WTC11 (cell line): Measurements from ENCODE around the gene ZNF438. TPM values are rescaled to one million over a fixed set of nuclear protein-coding genes. Genes with fewer than 3 reads are reported as not detected.

Experiments
- ATAC-seq: fragments of 200-7000 bp; cut with Tn5 transposase; 2 replicates; pipeline ENCODE4 v1.10.0; 2021; ENCODE audit warnings: mild to moderate bottlenecking, moderate library complexity
- CTCF ChIA-PET: fragments of 300-600 bp; sonication (Branson Sonifier 250); formaldehyde crosslinking; loops from one replicate; lab custom pipeline; 2021; ENCODE audit warnings: antibody characterized with exemption; lab: Charles Lee
- POLR2A ChIA-PET: fragments of 350-600 bp; sonication (Branson Sonifier 250); formaldehyde crosslinking; loops from one replicate; lab custom pipeline; 2021; ENCODE audit warnings: antibody characterized with exemption; lab: Charles Lee
- DNase-seq: peaks from one replicate; pipeline ENCODE4 v3.0.0; 2021; ENCODE audit warnings: low spot score
- H3K27ac Mint-ChIP-seq: 2 replicates; pipeline ENCODE4 v1.8.0; 2021; ENCODE audit warnings: mixed read lengths
- H3K27me3 Mint-ChIP-seq: 2 replicates; pipeline ENCODE4 v1.8.0; 2021; ENCODE audit warnings: low read depth, mild to moderate bottlenecking, moderate library complexity, mixed read lengths
- H3K36me3 Mint-ChIP-seq: 2 replicates; pipeline ENCODE4 v1.8.0; 2021; ENCODE audit warnings: mixed read lengths
- H3K4me1 Mint-ChIP-seq: 2 replicates; pipeline ENCODE4 v1.8.0; 2022; ENCODE audit warnings: mixed read lengths
- H3K4me3 Mint-ChIP-seq: 2 replicates; pipeline ENCODE4 v1.8.0; 2021; ENCODE audit warnings: mild to moderate bottlenecking, moderate library complexity, mixed read lengths
- H3K9me3 Mint-ChIP-seq: 2 replicates; pipeline ENCODE4 v1.8.0; 2021; ENCODE audit warnings: mixed read lengths
- AR ChIP-seq: fragments of 250-450 bp; sonication (Bioruptor Pico); IDR thresholded peaks from 2 replicates; pipeline ENCODE4 v1.9.0; 2021; ENCODE audit warnings: mild to moderate bottlenecking
- CREB1 ChIP-seq: sonication (generic); formaldehyde crosslinking; IDR thresholded peaks from 2 replicates; pipeline ENCODE4 v1.8.0; 2023; ENCODE audit warnings: mild to moderate bottlenecking, missing genetic modification reagents
- ESRRA ChIP-seq: sonication (generic); formaldehyde crosslinking; IDR thresholded peaks from 2 replicates; pipeline ENCODE4 v1.8.1; 2022; ENCODE audit warnings: mild to moderate bottlenecking, missing genetic modification reagents, borderline replicate concordance
- ETV6 ChIP-seq: sonication (generic); formaldehyde crosslinking; IDR thresholded peaks from 2 replicates; pipeline ENCODE4 v1.8.1; 2022; ENCODE audit warnings: mild to moderate bottlenecking, missing genetic modification reagents
- FOXP1 ChIP-seq: sonication (generic); formaldehyde crosslinking; IDR thresholded peaks from 2 replicates; pipeline ENCODE4 v1.8.0; 2022; ENCODE audit warnings: missing genetic modification reagents, mild to moderate bottlenecking, moderate library complexity, borderline replicate concordance
- GRHL2 ChIP-seq: fragments of 250-450 bp; sonication (Bioruptor Pico); IDR thresholded peaks from 2 replicates; pipeline ENCODE4 v1.8.0; 2022; ENCODE audit warnings: mild to moderate bottlenecking, moderate library complexity; ENCODE audit not compliant: insufficient replicate concordance, severe bottlenecking
- IRF2 ChIP-seq: sonication (generic); formaldehyde crosslinking; IDR thresholded peaks from 2 replicates; pipeline ENCODE4 v1.8.0; 2022; ENCODE audit warnings: low read depth, missing genetic modification reagents, borderline replicate concordance
- JAZF1 ChIP-seq: fragments of 250-450 bp; sonication (Bioruptor Pico); IDR thresholded peaks from 2 replicates; pipeline ENCODE4 v1.9.0; 2021; ENCODE audit warnings: moderate library complexity, mild to moderate bottlenecking, inconsistent platforms
- JUN ChIP-seq: sonication (generic); formaldehyde crosslinking; IDR thresholded peaks from 2 replicates; pipeline ENCODE4 v1.8.0; 2023; ENCODE audit warnings: mild to moderate bottlenecking, missing genetic modification reagents
- MXD4 ChIP-seq: fragments of 250-450 bp; sonication (Bioruptor Pico); IDR thresholded peaks from 2 replicates; pipeline ENCODE4 v1.8.0; 2021; ENCODE audit warnings: mild to moderate bottlenecking, moderate library complexity, borderline replicate concordance
- OVOL2 ChIP-seq: fragments of 250-450 bp; sonication (Bioruptor Pico); IDR thresholded peaks from 2 replicates; pipeline ENCODE4 v1.9.0; 2021; ENCODE audit warnings: mild to moderate bottlenecking, borderline replicate concordance
- RELA ChIP-seq: sonication (generic); formaldehyde crosslinking; IDR thresholded peaks from 2 replicates; pipeline ENCODE4 v1.8.1; 2022; ENCODE audit warnings: missing genetic modification reagents, mild to moderate bottlenecking, borderline replicate concordance
- SOX15 ChIP-seq: fragments of 250-450 bp; sonication (Bioruptor Pico); IDR thresholded peaks from 2 replicates; pipeline ENCODE4 v1.9.0; 2021; ENCODE audit warnings: mild to moderate bottlenecking
- ZNF138 ChIP-seq: sonication (generic); formaldehyde crosslinking; conservative IDR thresholded peaks from 2 replicates; pipeline ENCODE4 v1.8.1; 2022; ENCODE audit warnings: mild to moderate bottlenecking, moderate library complexity, missing genetic modification reagents
- ZNF232 ChIP-seq: sonication (generic); formaldehyde crosslinking; IDR thresholded peaks from 2 replicates; pipeline ENCODE4 v1.8.0; 2022; ENCODE audit warnings: mild to moderate bottlenecking, missing genetic modification reagents
- ZNF425 ChIP-seq: fragments of 250-450 bp; sonication (Bioruptor Pico); conservative IDR thresholded peaks from 2 replicates; pipeline ENCODE4 v1.9.0; 2021; ENCODE audit warnings: mild to moderate bottlenecking
- total RNA-seq: library from RNA; stranded (reverse); gene quantifications from 3 replicates; pipeline ENCODE4 v1.2.3, GENCODE V29; 2021
- TF ChIP-seq, protein P1 (sequence below): sonication (generic); formaldehyde crosslinking; IDR thresholded peaks from 2 replicates; pipeline ENCODE4 v1.8.0; 2022; ENCODE audit warnings: missing genetic modification reagents
- TF ChIP-seq, protein P2 (sequence below): sonication (generic); formaldehyde crosslinking; IDR thresholded peaks from 2 replicates; pipeline ENCODE4 v1.8.0; 2022; ENCODE audit warnings: mild to moderate bottlenecking, missing genetic modification reagents
- TF ChIP-seq, protein P3 (sequence below): sonication (generic); formaldehyde crosslinking; IDR thresholded peaks from 2 replicates; pipeline ENCODE4 v1.8.1; 2023; ENCODE audit warnings: mild to moderate bottlenecking, moderate library complexity, missing genetic modification reagents
- TF ChIP-seq, protein P4 (sequence below): sonication (generic); formaldehyde crosslinking; IDR thresholded peaks from 2 replicates; pipeline ENCODE4 v1.8.1; 2022; ENCODE audit warnings: low read depth, missing genetic modification reagents, borderline replicate concordance

ZNF438 gene
- total RNA-seq, 1 experiment from 2014 or later = 1.9 TPM

- TF ChIP-seq AR (CRISPR knock-in tag) = no peak
- no peak for TF ChIP-seq ESRRA (CRISPR knock-in tag)
- no peak for TF ChIP-seq RELA (CRISPR knock-in tag)
- no peak for TF ChIP-seq JAZF1 (CRISPR knock-in tag)
- no peak for TF ChIP-seq ZNF232 (CRISPR knock-in tag)
- TF ChIP-seq, protein P1, sequence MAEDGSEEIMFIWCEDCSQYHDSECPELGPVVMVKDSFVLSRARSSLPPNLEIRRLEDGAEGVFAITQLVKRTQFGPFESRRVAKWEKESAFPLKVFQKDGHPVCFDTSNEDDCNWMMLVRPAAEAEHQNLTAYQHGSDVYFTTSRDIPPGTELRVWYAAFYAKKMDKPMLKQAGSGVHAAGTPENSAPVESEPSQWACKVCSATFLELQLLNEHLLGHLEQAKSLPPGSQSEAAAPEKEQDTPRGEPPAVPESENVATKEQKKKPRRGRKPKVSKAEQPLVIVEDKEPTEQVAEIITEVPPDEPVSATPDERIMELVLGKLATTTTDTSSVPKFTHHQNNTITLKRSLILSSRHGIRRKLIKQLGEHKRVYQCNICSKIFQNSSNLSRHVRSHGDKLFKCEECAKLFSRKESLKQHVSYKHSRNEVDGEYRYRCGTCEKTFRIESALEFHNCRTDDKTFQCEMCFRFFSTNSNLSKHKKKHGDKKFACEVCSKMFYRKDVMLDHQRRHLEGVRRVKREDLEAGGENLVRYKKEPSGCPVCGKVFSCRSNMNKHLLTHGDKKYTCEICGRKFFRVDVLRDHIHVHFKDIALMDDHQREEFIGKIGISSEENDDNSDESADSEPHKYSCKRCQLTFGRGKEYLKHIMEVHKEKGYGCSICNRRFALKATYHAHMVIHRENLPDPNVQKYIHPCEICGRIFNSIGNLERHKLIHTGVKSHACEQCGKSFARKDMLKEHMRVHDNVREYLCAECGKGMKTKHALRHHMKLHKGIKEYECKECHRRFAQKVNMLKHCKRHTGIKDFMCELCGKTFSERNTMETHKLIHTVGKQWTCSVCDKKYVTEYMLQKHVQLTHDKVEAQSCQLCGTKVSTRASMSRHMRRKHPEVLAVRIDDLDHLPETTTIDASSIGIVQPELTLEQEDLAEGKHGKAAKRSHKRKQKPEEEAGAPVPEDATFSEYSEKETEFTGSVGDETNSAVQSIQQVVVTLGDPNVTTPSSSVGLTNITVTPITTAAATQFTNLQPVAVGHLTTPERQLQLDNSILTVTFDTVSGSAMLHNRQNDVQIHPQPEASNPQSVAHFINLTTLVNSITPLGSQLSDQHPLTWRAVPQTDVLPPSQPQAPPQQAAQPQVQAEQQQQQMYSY (CRISPR knock-in tag) = no peak
- no peak for TF ChIP-seq ETV6 (CRISPR knock-in tag)
- no peak for TF ChIP-seq ZNF138
- no peak for TF ChIP-seq SOX15 (CRISPR knock-in tag)
- TF ChIP-seq, protein P2, sequence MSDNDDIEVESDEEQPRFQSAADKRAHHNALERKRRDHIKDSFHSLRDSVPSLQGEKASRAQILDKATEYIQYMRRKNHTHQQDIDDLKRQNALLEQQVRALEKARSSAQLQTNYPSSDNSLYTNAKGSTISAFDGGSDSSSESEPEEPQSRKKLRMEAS (CRISPR knock-in tag) = no peak
- no peak for TF ChIP-seq CREB1 (CRISPR knock-in tag)
- TF ChIP-seq GRHL2 (CRISPR knock-in tag) = no peak
- no peak for TF ChIP-seq FOXP1 (CRISPR knock-in tag)
- TF ChIP-seq OVOL2 = no peak
- TF ChIP-seq, protein P3, sequence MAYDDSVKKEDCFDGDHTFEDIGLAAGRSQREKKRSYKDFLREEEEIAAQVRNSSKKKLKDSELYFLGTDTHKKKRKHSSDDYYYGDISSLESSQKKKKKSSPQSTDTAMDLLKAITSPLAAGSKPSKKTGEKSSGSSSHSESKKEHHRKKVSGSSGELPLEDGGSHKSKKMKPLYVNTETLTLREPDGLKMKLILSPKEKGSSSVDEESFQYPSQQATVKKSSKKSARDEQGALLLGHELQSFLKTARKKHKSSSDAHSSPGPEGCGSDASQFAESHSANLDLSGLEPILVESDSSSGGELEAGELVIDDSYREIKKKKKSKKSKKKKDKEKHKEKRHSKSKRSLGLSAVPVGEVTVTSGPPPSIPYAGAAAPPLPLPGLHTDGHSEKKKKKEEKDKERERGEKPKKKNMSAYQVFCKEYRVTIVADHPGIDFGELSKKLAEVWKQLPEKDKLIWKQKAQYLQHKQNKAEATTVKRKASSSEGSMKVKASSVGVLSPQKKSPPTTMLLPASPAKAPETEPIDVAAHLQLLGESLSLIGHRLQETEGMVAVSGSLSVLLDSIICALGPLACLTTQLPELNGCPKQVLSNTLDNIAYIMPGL (CRISPR knock-in tag) = no peak
These were observed 221.2 kb downstream of the ZNF438 start (continued) for GRCh38 chr10:30810416-30810815.

GRCh38 chr10:30806850-30807249 lies 224.8 kb downstream of the ZNF438 start:
- ChIA-PET POLR2A (no interaction called here), CTCF (no interaction called here)
- DNase-seq = no peak
- no peak overlapping the region for H3K27ac Mint-ChIP-seq
- H3K36me3 Mint-ChIP-seq = peaks cover 15% of the 10 kb centered on the region
- no peak overlapping the region for H3K4me3 Mint-ChIP-seq
- peaks cover 3% of the 10 kb centered on the region; the same call in 1 of the 2 replicates for H3K27me3 Mint-ChIP-seq
- H3K4me1 Mint-ChIP-seq = peaks cover 10% of the 10 kb centered on the region
- no peak for TF ChIP-seq MXD4 (CRISPR knock-in tag)
- ATAC-seq = no peak
- H3K9me3 Mint-ChIP-seq = peaks cover 27% of the 10 kb centered on the region

DNA sequence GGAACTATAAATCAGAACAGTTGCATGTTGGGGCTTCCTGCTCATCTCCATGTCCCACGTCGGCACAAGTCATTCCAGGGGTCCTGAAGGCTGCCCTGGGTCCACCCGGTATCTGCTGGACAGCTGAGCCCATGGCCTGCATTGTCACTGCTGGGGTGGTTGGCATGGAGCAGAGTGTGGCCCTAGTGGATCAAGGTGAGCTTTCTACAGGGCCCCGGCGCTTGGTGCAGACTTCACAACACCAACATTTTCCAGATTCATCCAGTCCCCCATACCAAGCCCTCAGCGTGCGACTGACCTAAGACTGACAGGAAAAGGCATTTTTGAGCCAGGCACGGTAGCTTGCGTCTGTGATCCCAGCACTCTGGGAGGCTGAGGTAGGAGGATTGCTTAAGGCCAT lies 226.6 kb downstream of the ZNF438 start:
- DNase-seq (no peak), ATAC-seq (no peak)
- ChIA-PET POLR2A (no interaction called here), CTCF (interaction anchor here (1.4 kb wide), 1 partner anchor 21 kb away, joined by 4 read pairs; no protein-coding TSS in a partner anchor)
- H3K4me3 Mint-ChIP-seq = no peak overlapping the region
- H3K27ac Mint-ChIP-seq = no peak overlapping the region
- no peak for TF ChIP-seq ZNF425 (CRISPR knock-in tag)
- no peak for TF ChIP-seq JUN (CRISPR knock-in tag)
- TF ChIP-seq, protein P4, sequence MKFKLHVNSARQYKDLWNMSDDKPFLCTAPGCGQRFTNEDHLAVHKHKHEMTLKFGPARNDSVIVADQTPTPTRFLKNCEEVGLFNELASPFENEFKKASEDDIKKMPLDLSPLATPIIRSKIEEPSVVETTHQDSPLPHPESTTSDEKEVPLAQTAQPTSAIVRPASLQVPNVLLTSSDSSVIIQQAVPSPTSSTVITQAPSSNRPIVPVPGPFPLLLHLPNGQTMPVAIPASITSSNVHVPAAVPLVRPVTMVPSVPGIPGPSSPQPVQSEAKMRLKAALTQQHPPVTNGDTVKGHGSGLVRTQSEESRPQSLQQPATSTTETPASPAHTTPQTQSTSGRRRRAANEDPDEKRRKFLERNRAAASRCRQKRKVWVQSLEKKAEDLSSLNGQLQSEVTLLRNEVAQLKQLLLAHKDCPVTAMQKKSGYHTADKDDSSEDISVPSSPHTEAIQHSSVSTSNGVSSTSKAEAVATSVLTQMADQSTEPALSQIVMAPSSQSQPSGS (CRISPR knock-in tag) = no peak
- TF ChIP-seq IRF2 (CRISPR knock-in tag) = no peak
- peaks cover 3% of the 10 kb centered on the region; the same call in 1 of the 2 replicates for H3K27me3 Mint-ChIP-seq
- H3K36me3 Mint-ChIP-seq = peaks cover 15% of the 10 kb centered on the region
- H3K4me1 Mint-ChIP-seq = no peaks in the 10 kb centered on the region
- peaks cover 27% of the 10 kb centered on the region for H3K9me3 Mint-ChIP-seq
